HG03064 (cell line): ENCODE data around the gene FBXL7.

ENCODE experiments used
- ATAC-seq: cut with Tn5 transposase; IDR thresholded peaks from one replicate; pipeline ENCODE4 v1.9.1; 2021; ENCODE audit warnings: low read depth; ENCODE audit not compliant: unreplicated experiment

FBXL7 gene

DNA sequence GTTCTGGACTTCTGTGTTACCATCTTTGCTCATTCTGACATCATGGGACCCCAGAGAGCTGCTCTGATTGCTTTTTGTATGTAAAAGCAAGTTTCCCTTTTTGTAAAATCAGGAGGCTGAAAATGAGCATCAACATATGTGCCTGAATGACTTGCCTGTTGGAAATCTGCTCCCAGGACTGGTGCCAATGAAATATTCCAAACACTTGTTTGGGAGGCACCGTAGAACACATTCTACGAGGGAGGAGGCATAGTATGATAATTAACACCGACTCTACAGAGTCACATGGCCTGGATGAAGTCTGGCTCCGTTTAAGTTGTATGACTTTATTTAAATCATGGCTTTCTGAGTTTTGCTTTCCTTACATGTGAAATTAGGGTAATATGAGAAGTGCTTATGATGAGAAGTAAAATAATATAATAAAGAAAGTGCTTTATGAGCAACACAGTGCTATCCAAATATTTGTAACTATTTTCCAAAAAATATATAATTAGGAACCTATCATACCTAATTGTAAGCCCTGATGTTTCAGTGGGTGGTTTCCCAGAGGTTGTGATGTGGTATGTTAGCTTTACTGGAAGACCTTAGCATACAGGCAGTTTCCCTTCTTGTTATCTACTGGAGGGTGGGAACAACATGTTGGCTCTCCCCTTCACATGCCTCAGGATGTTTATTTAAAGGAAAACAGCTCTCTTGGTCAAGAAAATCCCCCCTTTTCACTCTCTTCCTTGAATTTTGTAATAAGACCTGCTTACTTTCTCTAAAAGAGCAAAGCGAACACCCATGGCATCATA, 238.1 kb downstream of the FBXL7 start:
- ATAC-seq = no peak

DNA sequence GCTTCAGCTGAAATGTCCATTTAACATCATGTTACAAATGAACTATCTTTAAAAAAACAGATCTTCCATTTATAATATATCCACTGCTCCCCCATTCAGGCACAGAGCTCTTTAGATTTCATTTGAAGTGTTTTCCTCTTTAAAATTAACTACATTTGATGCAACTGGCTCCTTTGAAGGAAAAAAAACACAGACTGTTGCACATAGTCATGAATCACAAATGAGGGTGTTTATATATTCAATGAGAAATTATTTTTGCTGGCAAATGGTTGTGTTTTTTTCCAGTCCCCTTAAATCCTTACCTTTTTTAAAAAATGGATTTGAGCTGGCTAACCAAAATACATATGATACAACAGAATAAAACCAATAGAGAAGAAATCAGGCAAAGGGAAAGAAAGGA, 240.4 kb downstream of the FBXL7 start:
- no peak for ATAC-seq

DNA sequence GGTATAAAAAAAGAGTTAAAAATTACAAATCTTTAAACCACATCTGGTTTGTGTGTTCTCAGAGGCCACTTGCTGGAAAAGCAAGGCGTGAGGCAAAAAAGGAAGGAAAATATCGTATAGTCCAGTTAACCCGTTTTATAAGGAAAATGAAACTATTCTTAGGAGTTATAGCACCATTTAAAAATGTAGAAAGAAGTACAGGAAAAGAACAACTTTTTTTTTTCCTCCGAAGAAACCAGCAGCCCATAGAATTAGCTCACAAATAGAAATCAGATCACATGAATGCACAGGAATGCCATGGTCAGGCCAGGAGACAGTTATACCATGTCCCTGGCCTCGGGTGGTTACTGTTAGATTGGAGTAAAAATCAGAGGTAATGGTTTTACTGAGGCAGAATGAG, 241.6 kb downstream of the FBXL7 start:
- no peak for ATAC-seq

DNA sequence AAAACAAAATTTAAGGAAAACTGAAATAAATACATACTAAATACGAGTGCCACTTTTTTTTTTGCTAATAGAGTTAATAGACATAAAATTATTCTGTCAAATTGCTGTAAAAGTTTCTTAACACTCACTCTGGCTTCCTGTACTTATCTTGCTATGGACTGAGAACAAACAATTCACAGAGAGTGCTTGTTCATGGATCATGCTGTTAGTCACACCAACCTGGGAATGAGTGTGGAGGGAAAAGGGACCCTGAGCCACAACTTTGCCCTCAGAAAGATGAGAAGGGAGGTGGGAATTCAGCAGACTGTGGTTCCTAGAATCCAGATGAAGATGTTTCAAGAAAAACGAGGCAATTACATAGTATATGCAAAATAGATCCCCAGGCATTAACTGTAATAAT, 246.9 kb downstream of the FBXL7 start:
- no peak for ATAC-seq

DNA sequence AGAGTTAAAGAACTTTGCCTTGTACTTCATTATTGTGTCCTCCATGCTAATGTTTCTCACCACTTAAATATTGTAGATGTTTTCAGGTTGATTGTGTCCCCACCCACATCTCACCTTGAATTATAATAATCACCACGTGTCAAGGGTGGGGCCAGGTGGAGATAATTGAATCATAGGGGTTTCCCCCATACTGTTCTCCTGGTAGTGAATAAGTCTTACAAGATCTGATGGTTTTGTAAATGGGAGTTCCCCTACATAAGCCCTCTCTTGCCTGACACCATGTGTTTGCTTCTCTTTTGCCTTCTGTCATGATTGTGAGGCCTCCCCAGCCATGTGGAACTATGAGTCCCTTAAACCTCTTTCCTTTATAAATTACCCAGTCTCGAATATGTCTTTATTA, 248.3 kb downstream of the FBXL7 start:
- ATAC-seq = no peak

DNA sequence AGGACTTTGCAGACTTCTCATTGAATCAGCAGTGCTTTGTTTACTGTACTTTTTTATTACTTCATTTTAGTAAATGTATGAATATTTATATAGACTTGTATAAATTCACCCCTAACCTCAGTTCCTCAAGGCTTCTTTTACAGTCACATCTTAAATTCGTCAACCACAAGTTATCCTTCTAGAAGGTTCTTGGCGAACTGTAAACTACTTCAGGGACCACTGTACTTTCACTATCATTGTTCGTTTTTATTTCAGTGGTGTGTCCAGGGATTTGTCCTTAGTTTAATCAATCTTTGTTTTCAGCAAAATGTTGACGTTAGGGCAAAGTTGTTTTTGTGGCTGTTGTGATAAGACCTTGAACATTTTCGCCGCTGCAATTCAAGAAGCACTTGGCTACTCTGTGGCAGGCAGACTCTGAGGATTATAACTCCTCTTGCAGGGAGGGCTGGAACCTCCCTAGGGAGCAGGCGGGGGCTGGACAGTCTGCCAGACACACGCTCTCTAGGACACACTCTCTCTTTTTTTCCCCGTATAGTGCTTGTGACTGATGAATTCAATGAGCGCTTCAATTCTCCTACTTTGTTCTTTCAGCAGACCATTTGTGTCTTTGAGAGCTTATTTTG, 252.8 kb downstream of the FBXL7 start:
- ATAC-seq = no peak

DNA sequence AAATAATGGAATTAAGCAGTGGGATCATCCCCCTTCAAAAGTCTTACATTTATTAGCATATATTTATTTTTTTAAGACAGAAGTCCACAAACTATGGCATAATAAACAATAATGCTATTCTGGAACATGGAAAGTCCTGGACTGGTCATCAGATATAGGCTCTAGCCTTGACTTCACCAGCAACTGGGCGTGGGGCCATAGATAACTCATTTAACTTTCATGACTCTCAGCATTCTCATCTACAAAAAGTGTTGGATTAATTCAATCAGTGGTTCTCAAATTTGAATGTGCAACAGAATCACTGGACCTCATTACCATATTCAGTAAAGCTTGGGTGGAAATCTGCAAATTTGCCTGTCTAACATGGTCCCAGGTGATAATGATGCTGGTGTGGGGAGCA, 253.8 kb downstream of the FBXL7 start:
- ATAC-seq = no peak

DNA sequence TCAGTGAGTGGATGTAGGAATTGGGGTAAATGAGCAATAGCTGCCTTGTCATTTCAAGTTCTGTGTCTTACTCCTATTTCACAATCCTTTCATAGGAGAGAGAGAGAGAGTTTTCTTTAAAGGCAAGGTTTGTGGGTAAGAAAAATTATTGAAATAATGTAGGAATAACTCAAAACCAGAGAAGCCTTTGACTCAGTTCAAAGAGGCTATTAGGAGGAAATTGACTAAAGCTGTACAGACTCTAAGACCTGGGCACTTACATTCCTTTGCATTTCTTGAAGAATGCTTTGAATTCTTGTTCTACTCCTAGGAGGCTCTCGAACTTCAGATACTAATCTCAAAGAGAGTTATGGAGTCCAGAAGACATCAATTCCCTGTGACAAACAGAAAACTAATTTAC, 257.1 kb downstream of the FBXL7 start:
- ATAC-seq = no peak

DNA sequence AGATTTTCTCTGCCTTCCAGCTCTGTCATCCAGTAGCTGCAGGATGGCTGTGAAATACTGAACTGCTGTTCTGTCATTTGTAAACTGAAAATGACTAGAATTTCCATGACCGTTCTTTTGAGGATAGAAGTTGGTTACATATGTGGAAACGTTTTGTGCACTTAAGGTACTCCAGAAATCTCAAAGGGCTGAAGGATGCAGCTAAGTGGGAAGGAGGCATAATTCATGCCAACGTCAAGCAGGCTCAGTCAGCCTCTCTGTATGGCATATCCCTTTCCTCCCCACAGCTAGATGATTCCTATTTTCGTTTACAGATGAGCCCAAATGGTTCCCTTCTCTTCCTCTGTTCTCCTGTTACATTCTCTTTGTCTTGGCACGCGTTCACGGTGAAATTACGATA, 257.6 kb downstream of the FBXL7 start:
- ATAC-seq = no peak

DNA sequence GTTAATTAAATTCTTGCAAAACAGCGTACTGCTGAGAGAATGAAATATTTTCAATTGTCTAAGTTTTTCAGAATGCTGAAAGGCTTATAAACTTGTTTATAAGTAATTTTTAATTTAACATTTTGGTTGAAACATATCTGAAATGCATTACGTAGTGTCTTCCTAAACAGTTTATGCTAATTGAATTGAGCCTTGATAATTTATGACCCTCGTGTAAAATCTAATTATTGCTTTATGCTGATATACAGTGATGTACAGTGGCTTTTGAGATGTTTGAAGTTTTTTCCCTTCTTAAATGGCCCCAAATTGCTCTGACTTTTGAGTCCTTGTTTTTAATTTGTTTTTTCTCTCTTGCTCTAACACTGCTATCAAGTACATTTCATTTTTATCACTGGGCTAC, 262.7 kb downstream of the FBXL7 start:
- no peak for ATAC-seq

DNA sequence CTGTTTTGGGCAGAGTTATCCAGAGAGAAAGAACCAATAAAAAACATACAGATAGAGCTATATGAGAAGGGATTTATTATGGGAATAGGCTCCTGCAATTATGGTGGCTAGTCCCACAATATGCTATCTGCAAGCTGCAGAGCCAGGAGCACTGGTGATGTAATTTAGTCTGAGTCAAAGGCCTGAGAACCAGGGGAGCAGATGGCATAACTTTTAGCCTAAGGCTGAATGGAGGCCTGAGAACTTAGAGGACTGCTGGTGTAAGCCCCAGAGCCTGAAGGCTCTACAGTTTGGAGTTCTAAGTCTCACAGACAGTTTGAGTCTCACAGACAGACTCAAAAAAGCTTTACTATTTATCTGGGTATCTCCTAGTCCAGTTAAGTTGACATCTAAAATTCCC, 263.8 kb downstream of the FBXL7 start:
- ATAC-seq = no peak

DNA sequence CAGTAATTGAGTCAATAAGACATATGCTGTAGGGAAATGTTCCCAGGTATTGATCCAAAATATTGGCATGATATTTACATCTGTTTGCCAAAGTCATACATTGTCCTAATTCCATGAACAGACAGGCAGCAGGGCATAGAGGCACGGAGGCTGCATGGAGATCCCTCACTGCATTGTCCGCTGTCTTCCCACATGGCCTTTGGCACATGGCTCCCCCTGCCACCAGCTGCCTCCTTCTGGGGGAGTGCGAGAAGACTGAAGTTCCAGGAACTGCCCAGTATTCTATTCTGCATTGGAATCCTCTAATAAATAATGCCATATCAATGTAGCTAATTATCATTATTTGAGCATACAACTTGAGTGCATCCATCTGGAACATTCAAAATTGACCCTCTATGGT, 269.0 kb downstream of the FBXL7 start:
- no peak for ATAC-seq

DNA sequence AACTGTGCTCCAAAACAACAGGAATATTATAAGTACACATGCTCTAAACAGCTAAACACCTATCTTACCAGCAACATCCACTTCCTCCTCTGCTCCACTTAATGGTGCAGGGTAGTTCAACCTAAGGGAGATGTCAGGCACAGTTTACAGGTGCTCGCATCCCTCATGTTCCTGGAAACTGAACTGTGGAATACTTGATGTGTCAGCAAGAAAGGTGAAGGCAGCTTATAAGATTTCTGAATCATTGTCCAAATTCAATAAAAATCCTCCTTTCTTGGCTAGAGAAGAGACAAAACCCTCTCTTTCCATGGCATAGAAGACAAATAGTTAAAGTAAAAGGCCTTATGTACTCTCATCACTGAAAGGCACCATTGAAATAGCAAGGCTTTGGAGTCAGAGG, 272.2 kb downstream of the FBXL7 start:
- no peak for ATAC-seq

DNA sequence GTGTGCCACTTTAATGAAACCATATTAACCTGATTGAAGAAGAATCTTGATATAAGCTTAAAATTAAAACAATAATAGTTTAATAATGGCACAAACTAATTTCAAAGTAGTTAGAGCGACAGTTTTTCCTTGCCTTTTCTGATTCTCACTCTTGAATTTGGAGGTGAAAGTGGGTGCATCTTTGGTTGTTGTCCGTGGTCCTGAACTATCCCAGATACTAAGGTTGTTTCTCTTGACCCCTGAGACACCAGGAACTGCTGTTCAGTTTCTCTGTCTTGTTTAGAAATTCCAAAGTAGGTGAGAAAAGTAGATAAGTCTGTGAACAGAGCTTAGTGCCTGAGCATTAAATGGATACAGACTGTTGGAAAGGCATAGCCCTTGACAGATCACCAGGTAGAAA, 274.7 kb downstream of the FBXL7 start:
- ATAC-seq = no peak

DNA sequence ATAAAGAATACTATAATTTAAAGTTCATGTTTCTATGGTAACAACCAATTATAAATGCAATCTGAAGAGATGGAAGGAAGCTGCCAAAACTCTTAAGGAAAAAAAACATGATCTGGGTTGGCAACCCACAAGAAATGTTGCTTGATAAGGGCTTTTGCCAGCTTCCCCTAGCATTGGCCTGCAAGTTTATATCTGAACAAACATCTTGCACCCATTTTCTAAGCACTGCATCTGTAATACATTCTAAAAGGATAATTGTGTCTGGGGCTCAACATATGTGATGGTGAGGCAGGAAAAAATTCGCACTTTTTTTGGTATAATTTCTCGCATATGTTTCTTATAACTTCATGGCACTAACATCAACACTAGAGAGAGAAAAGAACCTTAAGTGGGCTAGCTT, 276.4 kb downstream of the FBXL7 start:
- no peak for ATAC-seq

DNA sequence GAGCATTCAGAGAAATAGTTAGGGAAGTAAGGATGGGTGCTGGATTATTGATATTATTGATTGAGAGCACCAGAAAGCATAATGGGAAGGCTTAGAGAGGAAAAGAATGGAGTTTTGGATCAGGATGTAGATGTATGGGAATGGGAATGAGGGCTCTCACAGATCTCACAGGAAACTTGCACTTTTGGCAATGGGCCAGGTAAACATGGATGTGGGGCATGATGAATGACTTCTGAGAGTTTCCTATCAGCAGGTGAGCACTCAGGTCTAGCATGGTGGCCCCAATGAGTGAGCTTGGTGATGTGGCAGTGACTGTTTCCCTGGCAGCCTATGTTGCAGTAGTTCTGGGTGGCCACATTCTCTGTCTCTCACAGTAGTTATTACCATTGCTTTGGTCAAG, 283.8 kb downstream of the FBXL7 start:
- no peak for ATAC-seq

DNA sequence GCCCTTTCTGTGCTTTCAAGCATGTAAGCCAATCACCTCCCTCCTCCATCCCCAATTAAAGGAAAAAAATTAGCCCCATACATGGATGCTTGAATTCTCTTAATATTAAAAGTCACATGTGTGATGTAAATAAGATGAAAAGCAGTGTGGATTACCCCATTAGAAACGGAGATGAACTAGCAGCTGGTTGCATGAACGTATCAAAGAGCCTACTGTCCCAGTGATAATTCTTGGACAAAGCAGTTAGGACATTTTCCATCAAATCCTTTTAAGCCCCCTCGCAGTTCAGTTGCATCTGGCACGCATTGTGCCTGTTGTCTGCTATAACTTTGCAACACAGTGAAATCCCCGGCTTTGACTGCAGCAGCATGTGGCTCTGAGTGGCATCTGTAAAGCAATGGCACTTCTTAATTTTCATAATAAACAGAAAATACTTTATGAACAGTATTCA, 285.6 kb downstream of the FBXL7 start:
- ATAC-seq = no peak

DNA sequence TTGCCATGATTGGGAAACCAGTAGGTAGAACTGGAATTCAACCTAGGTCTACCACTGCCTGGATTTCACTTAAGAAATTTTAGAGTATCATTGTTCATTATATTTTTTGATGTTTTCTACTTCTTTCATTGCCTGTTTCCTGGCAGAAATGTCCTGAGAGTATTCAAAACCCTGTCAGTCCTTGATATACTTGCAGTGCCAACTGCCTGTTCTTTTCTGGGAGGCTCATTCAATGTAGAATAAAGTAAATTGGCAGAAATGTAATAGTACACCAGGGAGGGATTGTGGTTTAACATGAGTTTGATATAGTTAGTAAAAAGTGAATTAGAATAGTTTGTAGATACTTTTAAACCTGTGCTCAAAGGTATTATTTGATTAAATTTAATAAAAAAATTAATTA, 286.3 kb downstream of the FBXL7 start:
- no peak for ATAC-seq

DNA sequence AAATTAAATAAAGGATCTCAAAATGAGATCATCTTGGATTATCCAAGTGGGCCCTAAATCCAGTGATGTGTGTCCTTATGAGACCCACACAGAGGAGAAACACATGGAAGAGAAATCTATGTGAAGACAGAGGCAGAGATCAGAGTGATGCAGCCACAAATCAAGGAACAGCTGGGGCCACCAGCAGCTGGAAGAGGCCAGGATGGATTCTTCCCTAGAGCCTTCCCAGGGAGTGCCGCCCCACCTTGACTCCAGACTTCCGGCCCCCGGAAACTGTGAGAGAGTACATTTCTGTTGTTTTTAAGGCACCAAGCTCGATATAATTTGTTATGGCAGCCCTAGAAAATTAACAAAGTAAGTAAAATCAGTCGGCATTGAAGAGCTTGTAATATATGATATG, 286.9 kb downstream of the FBXL7 start:
- ATAC-seq = no peak

DNA sequence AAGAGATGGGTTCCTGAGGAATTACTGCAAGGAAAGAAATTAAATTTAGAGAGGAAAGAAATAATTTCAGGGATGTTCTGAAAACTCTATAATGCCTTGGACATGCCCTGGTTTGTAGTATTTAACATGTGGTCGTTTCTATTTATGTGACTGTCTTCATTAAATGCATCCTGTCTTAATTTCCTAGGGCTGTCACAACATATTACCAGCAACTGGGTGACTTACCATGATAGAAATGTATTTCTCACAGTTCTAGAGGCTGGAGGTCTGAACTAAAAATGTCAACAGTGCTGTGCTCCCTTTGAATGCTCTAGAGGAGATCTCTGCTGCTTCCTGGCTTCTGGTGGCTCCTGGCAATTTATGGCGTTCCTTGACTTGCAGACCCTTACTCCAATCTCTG, 287.7 kb downstream of the FBXL7 start:
- no peak for ATAC-seq

DNA sequence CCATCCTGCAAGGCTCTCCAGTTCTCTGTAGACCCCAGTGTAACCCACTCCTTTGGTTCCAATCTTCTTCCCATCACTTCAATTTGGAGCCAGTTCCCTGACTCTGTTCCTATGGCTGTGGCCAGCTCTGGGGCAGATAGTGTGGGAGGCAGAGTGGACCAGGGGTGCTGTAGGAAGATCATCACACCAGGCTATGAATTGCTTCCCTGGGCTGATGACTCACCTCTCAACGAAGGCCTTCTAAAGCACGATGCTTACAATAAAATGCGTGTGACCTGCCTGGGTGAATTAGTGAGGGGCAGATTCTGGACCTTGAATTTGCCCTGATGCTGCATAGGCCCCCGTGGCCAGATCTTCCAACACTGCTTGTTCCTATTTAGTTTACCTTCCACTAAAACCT, 289.7 kb downstream of the FBXL7 start:
- no peak for ATAC-seq

DNA sequence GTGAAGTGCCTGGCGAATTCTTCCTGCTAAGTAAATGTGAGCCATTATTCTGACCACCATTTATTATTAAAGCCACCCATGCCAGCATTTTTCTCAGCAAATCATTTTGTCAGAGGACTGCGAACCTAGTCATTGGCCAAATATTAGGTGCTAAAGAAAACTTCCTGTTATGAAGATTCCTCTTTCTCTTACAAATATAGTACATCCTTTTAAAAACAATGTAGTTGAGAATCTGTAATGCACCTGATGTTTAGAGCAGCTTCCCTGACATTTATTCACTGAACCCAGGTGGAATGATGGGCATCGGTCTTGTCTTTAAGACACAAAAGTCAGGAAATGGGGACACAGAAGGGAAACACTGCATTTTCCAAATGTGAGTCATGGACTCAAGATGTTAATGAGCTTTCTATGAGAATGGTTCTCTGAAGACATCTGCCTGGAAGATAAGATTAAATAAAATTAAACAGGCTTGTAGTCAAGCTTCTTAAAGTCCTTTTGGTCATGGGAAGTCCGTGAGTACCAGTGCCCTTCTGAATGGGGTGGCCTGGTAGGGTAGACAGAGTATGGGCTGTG, 290.6 kb downstream of the FBXL7 start:
- no peak for ATAC-seq
